ENCODE measurements around the gene FOXP1. TPM values are rescaled to one million over a fixed set of nuclear protein-coding genes. Genes with fewer than 3 reads are reported as not detected.

Gene FOXP1
- total RNA-seq, 1 experiment from 2014 or later: 58.4 TPM

GRCh38 chr3:71430941-71431552, 152.5 kb downstream of the FOXP1 start:
- TF ChIP-seq CTCF (conservative IDR thresholded peaks at IDR 0.05; ENCODE audit: low read depth, low read length): no peak
- TF ChIP-seq EZH2 (IDR thresholded peaks at IDR 0.05; ENCODE audit: borderline replicate concordance, low read depth, low read length, poor library complexity, severe bottlenecking): no peak
- Histone ChIP-seq H3K27ac (ENCODE audit: low read depth, low read length, poor library complexity, severe bottlenecking) (no peak overlapping the region), H3K4me1 (ENCODE audit: insufficient read depth, low read length, poor library complexity, severe bottlenecking) (no peaks in the 10 kb centered on the region), H3K4me3 (ENCODE audit: low read depth, low read length, poor library complexity, severe bottlenecking) (no peak overlapping the region), H3K9me3 (ENCODE audit: low read depth, low read length, poor library complexity, severe bottlenecking) (no peaks in the 10 kb centered on the region), H3K27me3 (replicated peaks; ENCODE audit: insufficient read depth, low read depth, low read length, poor library complexity) (no peaks in the 10 kb centered on the region), H3K36me3 (ENCODE audit: insufficient read depth, low read length, poor library complexity, severe bottlenecking) (no peaks in the 10 kb centered on the region)
- ChIA-PET POLR2A (ENCODE audit: low non-redundant PET) (interaction anchor here (0.6 kb wide), 1 partner anchor 44 kb away, joined by 5 read pairs; no protein-coding TSS in a partner anchor), CTCF (no interaction called here)
- no TSS peak for BruUV-seq (replicated peaks)
- DNase-seq (ENCODE audit: low spot score): no peak
- intact Hi-C loops (cut with micrococcal nuclease; ENCODE audit: unreplicated experiment): no loop called here

- ChIA-PET CTCF (no interaction called here), POLR2A (ENCODE audit: low non-redundant PET) (interaction anchor here (0.6 kb wide), 1 partner anchor 145 kb away, joined by 9 read pairs; no protein-coding TSS in a partner anchor)
- Histone ChIP-seq H3K36me3 (ENCODE audit: insufficient read depth, low read length, poor library complexity, severe bottlenecking) (no peaks in the 10 kb centered on the region), H3K27me3 (replicated peaks; ENCODE audit: insufficient read depth, low read depth, low read length, poor library complexity) (no peaks in the 10 kb centered on the region), H3K27ac (ENCODE audit: low read depth, low read length, poor library complexity, severe bottlenecking) (no peak overlapping the region), H3K4me3 (ENCODE audit: low read depth, low read length, poor library complexity, severe bottlenecking) (no peak overlapping the region), H3K9me3 (ENCODE audit: low read depth, low read length, poor library complexity, severe bottlenecking) (no peaks in the 10 kb centered on the region), H3K4me1 (ENCODE audit: insufficient read depth, low read length, poor library complexity, severe bottlenecking) (no peaks in the 10 kb centered on the region)
- DNase-seq (ENCODE audit: low spot score): no peak
- BruUV-seq (replicated peaks): no TSS peak
- no peak for TF ChIP-seq EZH2 (IDR thresholded peaks at IDR 0.05; ENCODE audit: borderline replicate concordance, low read depth, low read length, poor library complexity, severe bottlenecking)
- no peak for TF ChIP-seq CTCF (conservative IDR thresholded peaks at IDR 0.05; ENCODE audit: low read depth, low read length)
- intact Hi-C loops (cut with micrococcal nuclease; ENCODE audit: unreplicated experiment): no loop called here
Observed at GRCh38 chr3:71429597-71429988, 153.9 kb downstream of the FOXP1 start.

- DNase-seq (ENCODE audit: low spot score): no peak
- no peak overlapping the region for H3K4me3 ChIP-seq (ENCODE audit: low read depth, low read length, poor library complexity, severe bottlenecking)
- no peaks in the 10 kb centered on the region for H3K27me3 ChIP-seq (replicated peaks; ENCODE audit: insufficient read depth, low read depth, low read length, poor library complexity)
- CTCF ChIA-PET: no interaction called here
- POLR2A ChIA-PET (ENCODE audit: low non-redundant PET): interaction anchor here (0.6 kb wide), 1 partner anchor 146 kb away, joined by 9 read pairs; no protein-coding TSS in a partner anchor
- no peak overlapping the region for H3K27ac ChIP-seq (ENCODE audit: low read depth, low read length, poor library complexity, severe bottlenecking)
- intact Hi-C loops (cut with micrococcal nuclease; ENCODE audit: unreplicated experiment): no loop called here
- BruUV-seq (replicated peaks): no TSS peak
- H3K36me3 ChIP-seq (ENCODE audit: insufficient read depth, low read length, poor library complexity, severe bottlenecking): no peaks in the 10 kb centered on the region
- no peaks in the 10 kb centered on the region for H3K4me1 ChIP-seq (ENCODE audit: insufficient read depth, low read length, poor library complexity, severe bottlenecking)
- H3K9me3 ChIP-seq (ENCODE audit: low read depth, low read length, poor library complexity, severe bottlenecking): no peaks in the 10 kb centered on the region
- TF ChIP-seq EZH2 (IDR thresholded peaks at IDR 0.05; ENCODE audit: borderline replicate concordance, low read depth, low read length, poor library complexity, severe bottlenecking) (no peak), CTCF (conservative IDR thresholded peaks at IDR 0.05; ENCODE audit: low read depth, low read length) (no peak)
Observed at GRCh38 chr3:71428841-71429596, 154.5 kb downstream of the FOXP1 start.
